ENCODE data around the gene FAM200C.
"Not testable (repeated sequence)": the region's sequence is repeated elsewhere in the genome, so short reads cannot be mapped to it uniquely, and the experiment has no call there.

GRCh38 chr5:160436661-160437060, 36.8 kb upstream of the FAM200C start:
- TF ChIP-seq CTCF, POLR2A (IDR thresholded peaks at IDR 0.05): not testable (repeated sequence)

All from esophagus squamous epithelium (tissue), 4 donors.